HG02884 (cell line): ENCODE measurements around the gene STIMATE.

ENCODE experiments used
- ATAC-seq: cut with Tn5 transposase; IDR thresholded peaks from one replicate; pipeline ENCODE4 v1.9.1; 2021; ENCODE audit warnings: mild to moderate bottlenecking, moderate library complexity; ENCODE audit not compliant: unreplicated experiment

Gene STIMATE

DNA sequence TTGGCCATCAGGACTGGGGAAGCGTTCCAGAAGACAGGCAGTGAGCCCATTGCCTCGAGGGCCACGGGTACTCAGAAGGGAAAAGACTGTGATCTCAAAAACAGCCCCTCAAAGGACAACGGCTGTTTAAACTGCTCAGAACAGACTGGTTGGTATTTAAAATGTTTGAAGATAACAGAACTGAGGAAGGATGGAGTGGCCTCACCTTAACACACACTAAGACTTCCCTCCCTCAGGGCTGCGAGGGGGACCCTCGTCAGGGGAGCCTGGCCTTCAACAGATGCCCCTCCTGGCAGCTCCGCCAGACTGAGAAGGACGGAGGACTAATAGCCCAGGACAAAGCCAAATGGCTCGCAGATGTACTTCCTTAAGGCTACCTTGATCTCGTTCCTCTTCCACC lies 2.6 kb downstream of the STIMATE start:
- ATAC-seq = no peak

DNA sequence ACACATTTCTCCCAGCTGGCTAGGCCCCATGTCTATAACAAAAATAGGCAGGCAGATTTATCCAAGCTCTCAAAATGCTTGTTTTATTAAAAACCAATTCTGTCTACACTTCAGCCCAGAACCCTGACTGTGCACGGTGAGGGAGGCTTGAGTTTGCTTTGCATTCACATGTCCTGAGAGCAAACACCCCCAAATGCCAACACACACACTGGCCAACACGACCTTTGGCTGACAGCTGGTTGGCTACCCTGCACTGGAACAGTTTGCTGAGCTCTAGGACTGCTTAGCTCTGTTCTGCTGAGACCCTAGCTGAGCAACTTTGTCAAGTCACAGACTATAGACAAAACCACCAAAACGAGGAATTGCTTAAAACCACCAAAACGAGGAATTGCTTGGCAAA lies 3.6 kb downstream of the STIMATE start:
- ATAC-seq = no peak

DNA sequence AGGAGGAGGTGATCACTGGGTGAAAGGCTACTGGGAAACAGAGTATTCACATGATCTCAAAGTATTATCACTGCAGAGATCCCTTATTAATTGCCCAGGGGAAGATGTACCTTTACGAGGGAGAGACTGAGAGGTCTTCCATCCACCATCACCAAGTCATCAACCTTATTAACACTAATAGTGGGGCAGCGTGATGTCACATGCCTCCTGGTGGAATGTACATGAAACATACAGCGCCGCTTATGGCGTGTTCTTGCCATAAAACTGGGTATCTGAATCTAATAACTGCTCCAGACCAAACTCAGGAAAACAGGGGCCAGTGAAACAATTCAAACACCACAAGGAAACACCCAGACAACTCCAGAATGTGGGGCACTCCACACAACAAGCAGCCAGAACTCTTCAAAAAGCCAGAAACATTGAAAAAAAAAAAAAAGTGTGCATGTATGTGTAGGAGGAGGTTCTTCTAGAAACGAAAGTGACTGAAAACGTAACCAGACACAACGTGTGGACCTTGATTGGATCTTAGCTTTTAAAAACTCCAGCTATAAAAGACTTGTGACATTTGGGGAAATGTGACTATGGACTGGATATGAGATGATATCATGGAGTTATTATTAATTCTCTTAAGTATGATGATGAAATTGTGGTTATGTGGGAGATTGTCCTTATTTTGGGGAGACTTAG lies 4.6 kb downstream of the STIMATE start:
- no peak for ATAC-seq

DNA sequence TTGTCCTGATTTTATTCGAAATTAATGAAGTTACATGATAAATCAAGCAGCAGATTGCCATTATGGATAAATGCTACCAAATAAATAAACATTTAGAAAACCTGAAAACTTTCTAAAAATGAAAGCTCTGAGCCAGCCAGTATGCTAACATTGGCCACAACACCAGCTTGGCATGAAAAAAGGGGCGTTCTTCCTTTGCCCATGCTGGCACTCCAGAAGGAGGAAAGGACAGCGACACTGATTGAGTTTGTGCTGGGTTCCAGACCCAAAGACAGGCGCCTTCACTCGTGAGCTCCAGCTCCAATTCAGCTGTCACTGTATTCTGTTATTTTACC lies 5.1 kb downstream of the STIMATE start:
- no peak for ATAC-seq

DNA sequence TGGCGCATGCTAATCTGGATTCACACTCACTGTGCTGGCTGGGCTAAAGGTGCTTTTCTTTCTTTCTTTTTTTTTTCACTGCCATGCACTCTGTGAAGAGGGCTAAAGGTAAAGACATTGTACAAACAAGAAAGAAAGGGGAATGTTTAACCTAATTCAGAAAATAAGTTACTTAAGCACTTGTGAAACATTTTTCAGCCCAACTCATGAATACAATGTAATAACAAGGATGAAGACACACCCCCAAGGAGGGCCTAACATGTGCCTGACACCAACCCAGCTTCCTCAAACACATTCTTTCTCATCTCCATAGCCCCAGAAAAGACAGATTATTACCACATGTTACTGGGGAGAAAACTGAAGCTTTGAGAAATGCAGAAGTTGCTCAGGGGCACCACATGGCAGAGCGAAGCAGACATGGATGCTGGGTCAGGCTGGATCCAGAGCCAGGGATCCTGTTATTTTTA lies 5.7 kb downstream of the STIMATE start:
- ATAC-seq = no peak

DNA sequence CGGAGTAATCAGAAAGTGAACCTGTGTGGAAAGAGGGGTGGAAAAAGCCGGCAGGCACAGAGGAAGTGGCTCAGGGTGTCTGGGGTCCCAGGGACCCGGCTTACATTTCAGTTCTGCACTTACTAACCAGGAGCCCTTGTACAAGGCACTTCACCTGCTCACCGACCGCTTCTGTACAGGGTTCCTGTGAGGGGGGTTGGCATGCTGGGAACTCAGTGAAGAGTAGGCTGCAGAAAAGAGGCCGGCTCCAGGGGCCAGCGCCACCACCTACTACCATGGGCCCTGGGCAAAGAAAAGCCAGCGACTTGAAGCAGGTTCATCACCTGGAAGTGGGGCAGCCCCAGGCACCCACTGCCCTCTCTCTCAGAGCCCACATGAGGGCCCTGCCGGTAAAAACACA lies 6.2 kb downstream of the STIMATE start:
- no peak for ATAC-seq

DNA sequence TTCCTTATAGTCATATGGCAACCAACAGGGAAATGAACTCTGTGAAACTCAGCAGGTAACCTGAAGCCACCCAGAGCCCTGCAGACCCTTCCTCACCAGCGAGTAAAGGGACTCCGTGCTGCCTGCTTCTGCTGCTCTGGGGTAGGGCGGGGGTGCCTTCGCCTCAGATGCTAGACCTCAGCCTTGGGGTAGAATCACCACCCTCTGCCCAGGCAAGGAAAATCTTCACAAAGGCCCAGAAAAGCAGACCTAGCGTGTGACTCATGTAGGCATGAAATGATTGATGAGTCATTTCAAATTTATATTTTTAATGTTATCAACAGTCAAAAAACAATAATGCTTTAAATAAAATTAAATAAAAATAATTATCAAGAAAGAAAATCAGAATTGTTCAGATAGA lies 6.6 kb downstream of the STIMATE start:
- ATAC-seq = no peak

DNA sequence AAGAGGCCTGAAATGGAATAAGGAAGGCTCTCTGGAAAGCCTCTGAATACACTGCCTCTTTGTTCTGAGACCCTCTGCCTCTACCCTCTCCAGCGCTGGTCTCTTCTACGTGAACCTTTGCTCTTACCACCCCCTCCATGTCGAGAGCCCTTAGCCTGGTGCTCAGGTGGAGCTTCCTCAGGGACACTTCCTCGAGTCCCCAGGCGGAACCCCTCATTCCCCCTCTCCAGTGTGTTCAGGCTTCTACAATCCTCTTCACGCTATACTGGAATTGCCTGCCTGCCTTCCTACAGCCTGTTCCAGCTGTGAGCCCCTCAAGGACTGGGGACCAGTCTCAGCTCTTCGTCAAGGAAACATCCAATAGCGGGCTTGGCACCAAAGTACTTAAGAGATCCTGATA lies 7.4 kb downstream of the STIMATE start:
- ATAC-seq = no peak

DNA sequence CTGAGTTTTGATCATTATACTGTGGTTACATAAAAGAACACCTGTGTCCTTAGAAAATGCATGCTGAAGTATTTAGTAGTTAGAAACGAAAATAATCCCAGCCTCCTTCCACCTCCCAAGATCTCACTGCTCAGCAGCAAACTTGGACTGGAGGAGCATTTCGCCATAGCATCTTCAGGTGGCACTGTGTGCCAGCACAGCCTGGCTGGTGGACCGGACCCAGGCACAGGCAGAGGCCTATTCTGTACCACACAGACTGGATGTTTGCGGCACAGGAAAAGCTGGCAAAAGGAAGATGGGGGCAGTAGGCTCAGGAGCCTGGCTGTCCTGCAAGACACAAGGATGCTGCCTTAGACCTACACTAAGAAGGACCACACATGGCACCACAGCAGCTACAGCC lies 10.2 kb downstream of the STIMATE start:
- no peak for ATAC-seq

DNA sequence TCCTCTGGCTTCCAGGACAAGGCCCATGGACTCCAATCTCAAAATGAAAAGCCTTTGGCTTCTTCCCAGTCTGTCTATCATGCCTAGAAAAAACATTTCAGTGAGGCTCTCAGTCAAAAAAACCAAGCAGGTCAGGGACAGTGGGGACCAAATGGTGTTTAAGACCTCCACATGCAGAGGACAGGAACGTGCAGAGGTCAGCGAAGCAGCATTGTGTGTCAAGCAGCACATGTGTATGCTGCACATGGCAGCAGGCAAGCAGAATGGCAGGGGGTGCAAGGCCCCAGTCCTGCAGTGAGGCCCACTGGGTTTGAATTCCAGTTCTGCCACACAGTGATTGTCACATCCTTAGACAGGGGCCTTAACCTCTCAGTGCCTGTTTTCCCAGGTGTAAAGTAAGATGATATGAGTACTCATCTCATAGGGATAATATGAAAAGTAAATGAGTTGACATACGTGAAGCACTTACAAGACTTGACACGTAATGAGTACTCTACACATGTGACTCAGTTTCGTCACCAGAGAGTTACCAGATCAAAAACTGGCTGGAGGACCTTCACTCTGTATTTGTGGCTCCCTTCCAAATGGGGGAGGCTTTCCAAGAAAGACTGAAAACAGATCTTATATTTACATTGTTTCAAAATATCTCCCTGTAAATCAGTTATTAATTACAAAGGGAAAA lies 11.2 kb downstream of the STIMATE start:
- ATAC-seq = no peak

DNA sequence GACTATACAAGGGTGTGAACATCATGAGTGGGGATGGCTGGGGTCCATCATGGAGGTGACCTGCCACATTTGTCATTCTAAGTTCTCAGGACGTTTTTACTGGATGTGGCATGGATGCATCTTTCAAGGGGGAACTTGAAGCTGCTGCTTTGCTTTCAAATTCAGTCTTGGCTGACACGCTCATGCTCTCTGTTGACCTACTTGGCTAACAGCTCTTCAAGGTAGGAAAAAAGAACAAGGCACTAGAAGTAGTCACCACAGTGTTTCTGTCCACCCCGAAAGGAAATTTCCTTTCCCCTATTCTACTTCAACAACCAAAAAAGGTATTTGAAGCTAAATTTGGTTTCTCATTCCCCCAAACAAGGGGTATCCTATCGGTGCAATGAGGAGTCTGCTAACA lies 15.0 kb downstream of the STIMATE start:
- no peak for ATAC-seq

DNA sequence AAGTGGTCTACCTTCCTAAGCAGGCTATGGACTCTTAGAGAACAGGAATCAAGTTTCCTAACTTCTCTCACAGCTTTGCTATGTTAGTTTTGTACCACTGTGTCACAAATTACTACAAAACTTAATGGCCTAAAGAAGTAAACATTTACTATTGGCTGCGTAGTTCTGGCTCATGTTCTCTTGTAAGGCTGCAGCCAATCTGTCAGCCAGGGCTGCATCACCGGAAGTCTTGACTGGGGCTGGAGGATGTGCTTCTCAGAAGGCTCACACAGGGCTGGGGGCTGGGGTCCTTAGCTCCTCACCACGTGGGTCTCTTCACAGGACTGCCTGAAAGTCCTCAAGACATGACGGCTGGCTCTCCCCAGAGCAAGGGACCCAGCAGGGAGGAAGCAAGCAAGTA lies 15.5 kb downstream of the STIMATE start:
- no peak for ATAC-seq

DNA sequence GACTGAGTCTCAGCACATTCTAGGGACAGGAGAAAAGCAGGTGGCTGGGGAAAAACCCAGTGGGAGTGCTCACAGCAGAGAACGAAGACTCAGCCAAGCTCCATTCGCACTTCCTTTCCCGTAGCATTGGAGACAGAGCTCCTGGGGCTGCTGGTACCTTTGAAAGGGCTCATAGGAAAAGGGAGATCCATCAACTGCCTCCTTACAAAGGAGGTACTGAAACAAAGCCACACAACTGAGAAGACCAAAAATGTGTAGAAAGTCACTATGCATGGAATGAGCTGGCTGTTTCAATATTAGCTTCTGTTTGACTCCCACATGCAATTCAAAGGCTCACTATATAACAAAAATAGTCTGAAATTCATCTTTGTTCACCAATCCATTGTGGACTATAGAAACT lies 16.9 kb downstream of the STIMATE start:
- ATAC-seq = peak; percentile 74

DNA sequence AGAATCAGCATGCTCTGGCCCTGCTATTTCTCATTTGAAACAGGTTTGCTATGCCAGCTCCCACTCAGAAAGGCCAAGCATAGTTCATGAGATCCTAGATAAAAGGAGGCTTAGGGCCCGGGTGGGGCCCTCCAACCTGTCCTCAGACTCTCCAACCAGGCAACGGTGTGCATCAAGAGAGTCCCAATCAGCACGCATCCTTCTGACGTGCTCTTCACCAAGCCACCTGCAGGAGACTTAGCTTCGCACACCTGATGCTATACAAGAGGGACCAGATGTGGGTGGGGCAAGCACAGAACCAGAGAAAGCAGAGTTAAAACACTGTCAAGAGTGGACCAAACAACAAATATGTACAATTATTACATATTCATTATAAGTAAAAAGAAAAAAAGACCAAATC lies 17.3 kb downstream of the STIMATE start:
- ATAC-seq = peak; percentile 25

DNA sequence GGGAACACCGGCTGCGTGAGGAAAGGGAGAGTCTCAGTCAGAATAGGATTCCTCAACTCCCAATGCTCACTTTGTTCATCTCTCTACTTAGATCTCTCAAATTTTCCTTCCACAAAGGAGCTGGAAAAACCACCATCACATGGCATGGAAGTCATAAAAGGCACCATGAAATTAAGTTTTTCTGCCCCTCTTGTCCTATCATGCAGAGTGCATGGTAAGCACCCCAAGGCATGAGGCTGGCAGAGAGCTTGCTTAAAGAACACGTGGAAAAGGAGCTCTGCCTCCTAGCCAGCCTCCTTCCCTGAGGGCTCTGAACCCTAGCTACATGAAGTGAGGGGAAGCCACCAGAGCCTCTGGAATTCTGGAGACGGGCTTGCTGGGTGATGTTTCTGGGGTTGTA lies 17.8 kb downstream of the STIMATE start:
- ATAC-seq = no peak

DNA sequence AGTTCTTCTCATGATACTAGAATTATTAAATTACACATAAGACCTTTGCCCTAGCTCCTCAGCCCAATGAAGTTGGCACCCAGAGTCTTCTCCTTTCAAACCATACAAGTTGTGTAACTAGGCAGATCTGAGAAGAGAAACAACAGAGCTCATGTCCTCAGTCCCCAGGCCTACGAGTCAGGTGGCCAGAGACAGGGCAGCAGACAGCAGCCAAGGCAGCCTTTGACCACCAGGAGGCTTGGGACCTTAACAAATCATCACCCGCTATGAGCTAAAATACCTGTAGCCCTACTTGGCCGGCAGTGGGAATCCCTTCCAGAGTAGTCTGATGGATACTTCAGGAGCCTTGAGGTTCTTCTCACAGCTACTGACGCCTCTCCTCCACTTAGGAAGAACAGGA lies 18.3 kb downstream of the STIMATE start:
- no peak for ATAC-seq

DNA sequence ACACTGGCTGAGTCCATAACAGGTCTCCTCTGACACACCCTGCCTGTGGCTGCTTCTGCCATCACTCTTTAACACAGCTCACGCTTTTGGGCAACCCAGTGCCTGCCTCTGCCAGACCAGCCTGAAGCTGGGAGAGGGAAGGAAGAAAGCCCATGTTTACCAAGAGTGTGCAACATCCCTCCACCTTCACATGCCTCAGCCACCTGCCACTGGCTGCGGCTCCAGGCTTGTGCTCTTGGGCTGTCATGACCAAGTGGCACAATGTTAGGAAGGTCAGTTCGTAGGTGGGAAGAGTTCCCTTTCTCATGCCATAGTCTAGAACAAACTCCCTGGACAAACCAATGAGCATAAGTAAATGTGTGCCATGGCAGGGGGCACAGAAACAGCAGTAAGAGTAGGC lies 20.3 kb downstream of the STIMATE start:
- no peak for ATAC-seq

DNA sequence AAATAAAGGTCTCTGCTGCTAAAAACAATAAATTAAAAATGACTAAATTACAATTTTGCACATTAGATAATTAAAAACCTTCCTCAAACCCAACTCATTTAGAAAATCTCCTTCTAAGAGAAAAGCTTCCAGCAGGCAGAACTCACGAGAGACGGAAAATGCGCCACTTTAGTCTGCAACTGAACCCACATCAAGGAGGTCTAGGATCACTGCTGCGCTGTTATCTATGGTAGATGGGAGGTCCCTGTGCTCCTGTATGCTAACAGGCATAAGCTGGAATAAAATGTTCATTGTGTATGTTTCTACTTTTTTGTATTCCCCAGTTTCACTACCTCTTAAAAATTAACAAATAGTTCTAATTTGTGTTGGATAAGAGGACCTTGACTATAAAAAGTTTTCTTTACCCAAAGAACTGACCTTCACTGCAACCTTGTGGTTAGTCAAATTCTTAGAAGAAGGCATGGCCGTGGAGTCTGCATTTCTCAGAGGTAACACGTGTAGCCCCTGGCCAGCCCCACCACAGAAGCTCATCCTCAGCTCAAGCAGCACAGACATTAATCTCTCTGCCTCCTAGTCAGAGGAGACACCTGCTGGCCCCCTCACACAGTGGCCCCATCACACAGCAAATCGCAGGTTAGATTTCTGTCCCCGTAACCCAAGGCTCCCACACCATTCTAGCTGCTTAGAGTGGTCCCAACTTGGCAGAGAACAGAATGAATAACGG lies 22.3 kb downstream of the STIMATE start:
- ATAC-seq = no peak

DNA sequence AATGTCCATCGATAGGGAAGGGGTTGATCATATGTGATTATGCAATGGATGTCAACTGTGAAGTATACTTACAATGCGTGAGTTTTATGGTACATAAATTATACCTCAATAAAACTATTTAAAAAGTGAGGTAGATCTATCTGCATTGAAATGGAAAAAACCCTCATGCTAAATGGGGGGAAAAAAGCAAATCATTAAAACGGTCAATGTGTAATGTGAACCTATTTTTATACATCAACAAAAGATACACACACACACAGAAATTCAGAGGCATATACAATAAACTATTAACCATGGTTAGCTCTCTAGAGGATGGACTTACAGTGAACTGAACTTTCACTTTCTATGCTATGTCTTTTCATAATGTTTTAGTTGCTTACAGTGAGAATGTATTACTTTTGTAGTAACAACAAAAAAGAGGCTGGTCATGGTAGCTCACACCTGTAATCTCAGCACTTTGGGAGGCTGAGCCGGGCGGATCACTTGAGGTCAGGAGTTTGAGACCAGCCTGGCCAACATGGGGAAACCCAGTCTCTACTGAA lies 23.1 kb downstream of the STIMATE start:
- ATAC-seq = no peak

DNA sequence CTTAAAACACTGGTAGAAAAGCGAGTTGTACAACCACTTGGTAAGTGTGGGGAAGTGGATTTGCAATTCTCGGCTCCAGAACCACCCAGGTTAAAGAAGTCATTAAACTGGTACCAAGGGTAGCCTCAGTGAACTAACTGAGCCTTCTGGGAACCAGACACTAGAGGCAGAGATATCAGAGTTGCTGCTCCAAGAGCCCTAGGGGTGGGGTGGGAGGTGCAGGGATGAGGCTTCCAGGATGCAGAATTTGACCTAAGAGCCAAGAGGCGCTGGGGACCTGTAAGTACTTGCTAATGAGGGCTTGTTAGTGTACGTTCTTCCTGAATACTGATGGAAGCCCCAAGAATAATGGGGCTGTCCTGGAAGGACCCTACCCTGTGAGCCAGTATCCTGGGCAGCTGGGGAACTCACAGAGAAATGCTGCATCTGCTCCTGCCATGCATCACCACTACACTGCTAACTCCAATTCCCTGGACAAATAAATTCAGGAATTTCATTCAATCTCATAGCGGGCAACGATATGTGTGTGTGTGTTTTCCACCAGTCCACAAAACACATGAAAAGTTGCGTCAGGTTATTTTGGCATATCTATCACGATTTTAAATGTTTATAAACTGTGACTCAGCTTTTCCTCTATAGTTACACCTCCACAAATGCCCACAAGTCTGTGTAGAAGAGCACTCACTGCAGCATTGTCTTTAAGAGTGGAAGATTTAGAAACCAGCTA lies 23.8 kb downstream of the STIMATE start:
- no peak for ATAC-seq

DNA sequence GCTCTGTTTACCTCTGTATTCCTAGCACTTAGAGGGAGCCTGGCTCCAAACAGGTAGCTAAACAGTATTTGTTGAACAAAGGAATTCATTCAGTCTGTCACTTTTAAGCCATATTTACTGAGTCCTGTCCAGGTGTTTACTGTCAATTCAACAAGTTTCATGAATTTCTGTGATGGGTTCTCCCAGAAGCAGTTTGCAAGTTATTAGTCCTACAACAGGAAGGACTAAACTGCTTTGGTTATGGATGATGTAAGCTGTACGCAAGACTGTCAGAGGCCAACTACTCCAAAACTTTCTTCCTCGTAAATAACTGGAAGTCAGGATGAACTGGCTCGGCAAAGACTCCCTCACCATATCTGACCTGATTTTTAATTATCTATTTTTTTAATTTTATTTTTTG lies 25.1 kb downstream of the STIMATE start:
- no peak for ATAC-seq
